SK-N-SH treated with all-trans-retinoic acid at 6 μM for 48 hours (cell line): ENCODE results near the gene GPC3.

Experiments used
- ATAC-seq: fragments of 200-7000 bp; cut with Tn5 transposase; 3 replicates; pipeline ENCODE4 v1.9.1; 2020; ENCODE audit warnings: mild to moderate bottlenecking, moderate library complexity
- ARNTL ChIP-seq: fragments of 450-650 bp; formaldehyde crosslinking; IDR thresholded peaks from 2 replicates; pipeline ENCODE4 v1.5.0; 2020; ENCODE audit warnings: low read depth, mild to moderate bottlenecking, moderate library complexity, borderline replicate concordance
- BACH2 ChIP-seq: fragments of 250-450 bp; sonication (Bioruptor Pico); IDR thresholded peaks from 2 replicates; pipeline ENCODE4 v1.9.0; 2021; ENCODE audit warnings: mild to moderate bottlenecking, borderline replicate concordance
- CSDC2 ChIP-seq: fragments of 250-450 bp; sonication (Bioruptor Pico); IDR thresholded peaks from 2 replicates; pipeline ENCODE4 v1.5.0; 2020; ENCODE audit warnings: mild to moderate bottlenecking, moderate library complexity
- CSRNP3 ChIP-seq: fragments of 250-450 bp; sonication (Bioruptor Pico); IDR thresholded peaks from 2 replicates; pipeline ENCODE4 v1.5.1; 2021; ENCODE audit warnings: mild to moderate bottlenecking, moderate library complexity
- ESRRG ChIP-seq: fragments of 250-450 bp; sonication (Bioruptor Pico); IDR thresholded peaks from 2 replicates; pipeline ENCODE4 v1.6.1; 2021; ENCODE audit warnings: mild to moderate bottlenecking
- ISL1 ChIP-seq: fragments of 250-450 bp; sonication (Bioruptor Pico); IDR thresholded peaks from 2 replicates; pipeline ENCODE4 v2.1.2; 2022; ENCODE audit warnings: mild to moderate bottlenecking, moderate library complexity
- OSR1 ChIP-seq: fragments of 250-450 bp; sonication (Bioruptor Pico); IDR thresholded peaks from 2 replicates; pipeline ENCODE4 v1.8.0; 2022; ENCODE audit warnings: moderate library complexity, mild to moderate bottlenecking, inconsistent platforms
- PATZ1 ChIP-seq: fragments of 250-450 bp; sonication (Bioruptor Pico); IDR thresholded peaks from 2 replicates; pipeline ENCODE4 v1.8.0; 2020; ENCODE audit warnings: mild to moderate bottlenecking, moderate library complexity, borderline replicate concordance
- POU6F1 ChIP-seq: fragments of 250-450 bp; sonication (Bioruptor Pico); IDR thresholded peaks from 2 replicates; pipeline ENCODE4 v1.8.0; 2021; ENCODE audit warnings: low read depth, mild to moderate bottlenecking, moderate library complexity, borderline replicate concordance
- RARB ChIP-seq: fragments of 250-450 bp; sonication (Bioruptor Pico); IDR thresholded peaks from 2 replicates; pipeline ENCODE4 v1.8.0; 2021; ENCODE audit warnings: mild to moderate bottlenecking, moderate library complexity
- SNAI2 ChIP-seq: fragments of 250-450 bp; sonication (Bioruptor Pico); IDR thresholded peaks from 2 replicates; pipeline ENCODE4 v1.5.0; 2020; ENCODE audit warnings: mild to moderate bottlenecking, moderate library complexity
- TCF4 ChIP-seq: fragments of 250-450 bp; sonication (Bioruptor Pico); IDR thresholded peaks from 2 replicates; pipeline ENCODE4 v1.8.0; 2021; ENCODE audit warnings: mild to moderate bottlenecking, moderate library complexity, borderline replicate concordance
- TOX ChIP-seq: fragments of 250-450 bp; sonication (Bioruptor Pico); IDR thresholded peaks from 2 replicates; pipeline ENCODE4 v1.8.0; 2021; ENCODE audit warnings: mild to moderate bottlenecking, moderate library complexity, borderline replicate concordance
- TSHZ2 ChIP-seq: fragments of 250-450 bp; sonication (Bioruptor Pico); IDR thresholded peaks from 2 replicates; pipeline ENCODE4 v1.5.0; 2020; ENCODE audit warnings: mild to moderate bottlenecking, moderate library complexity
- ZC3H10 ChIP-seq: fragments of 250-450 bp; sonication (Bioruptor Pico); IDR thresholded peaks from 2 replicates; pipeline ENCODE4 v1.5.1; 2021; ENCODE audit warnings: mild to moderate bottlenecking, moderate library complexity
- ZFP3 ChIP-seq: fragments of 250-450 bp; sonication (Bioruptor Pico); IDR thresholded peaks from 2 replicates; pipeline ENCODE4 v1.5.0; 2020; ENCODE audit warnings: mild to moderate bottlenecking, moderate library complexity
- ZFP30 ChIP-seq: fragments of 450-650 bp; formaldehyde crosslinking; IDR thresholded peaks from 2 replicates; pipeline ENCODE4 v1.5.0; 2022; ENCODE audit warnings: mild to moderate bottlenecking, moderate library complexity
- ZNF70 ChIP-seq: fragments of 450-650 bp; formaldehyde crosslinking; IDR thresholded peaks from 2 replicates; pipeline ENCODE4 v1.5.0; 2020; ENCODE audit warnings: mild to moderate bottlenecking, moderate library complexity
- ZNF8 ChIP-seq: fragments of 450-650 bp; formaldehyde crosslinking; IDR thresholded peaks from 2 replicates; pipeline ENCODE4 v1.5.0; 2020; ENCODE audit warnings: mild to moderate bottlenecking, moderate library complexity

The GPC3 gene

GRCh38 chrX:133541021-133541420 is 444.4 kb downstream of the GPC3 start:
- ATAC-seq = no peak
- TF ChIP-seq OSR1 (CRISPR knock-in tag) = no peak
- TF ChIP-seq POU6F1 = no peak
- no peak for TF ChIP-seq TCF4
- no peak for TF ChIP-seq ZFP3 (CRISPR knock-in tag)
- TF ChIP-seq CSRNP3 = no peak
- no peak for TF ChIP-seq ZFP30
- TF ChIP-seq TOX (CRISPR knock-in tag) = no peak
- no peak for TF ChIP-seq SNAI2 (CRISPR knock-in tag)
- no peak for TF ChIP-seq ESRRG (CRISPR knock-in tag)
- TF ChIP-seq ZC3H10 (CRISPR knock-in tag) = no peak
- TF ChIP-seq BACH2 = no peak
- no peak for TF ChIP-seq ARNTL (CRISPR knock-in tag)
- no peak for TF ChIP-seq ISL1 (CRISPR knock-in tag)
- TF ChIP-seq TSHZ2 (CRISPR knock-in tag) = no peak

- TF ChIP-seq SNAI2 (CRISPR knock-in tag) (no peak), CSDC2 (CRISPR knock-in tag) (no peak), TSHZ2 (CRISPR knock-in tag) (no peak), POU6F1 (no peak), ARNTL (CRISPR knock-in tag) (no peak), ZNF8 (CRISPR knock-in tag) (no peak), ISL1 (CRISPR knock-in tag) (no peak), PATZ1 (no peak), ZFP3 (CRISPR knock-in tag) (no peak), ZNF70 (CRISPR knock-in tag) (no peak)
- ATAC-seq = no peak
These were observed 447.2 kb downstream of the GPC3 start for GRCh38 chrX:133538148-133538547.

GRCh38 chrX:133537142-133537541 is 448.3 kb downstream of the GPC3 start:
- ATAC-seq = no peak
- TF ChIP-seq BACH2 = no peak
- TF ChIP-seq ZNF70 (CRISPR knock-in tag) = no peak
- no peak for TF ChIP-seq RARB
- TF ChIP-seq TSHZ2 (CRISPR knock-in tag) = no peak
- TF ChIP-seq SNAI2 (CRISPR knock-in tag) = no peak
